Adrenal gland (tissue), 12 donors: ENCODE measurements around the gene RASL10B. TPM values are rescaled to one million over a fixed set of nuclear protein-coding genes. Genes with fewer than 3 reads are reported as not detected.

Experiments used
- polyA plus RNA-seq, 3 donors: library from polyadenylated mRNA; stranded (reverse); fragments of 200-250 nt in 2 of 3; fragments of 350-450 nt in 1 of 3; fragmentation: Illumina TruSeq in 1 of 3; extraction: RNeasy Lipid Tissue Mini Kit (QIAGEN cat#74804) in 1 of 3; gene quantifications; one replicate each; pipeline ENCODE4 v1.2.3, GENCODE V29; 2013 to 2014
- total RNA-seq, 9 donors: library from RNA; depleted of rRNA in 4 of 9; stranded (reverse); fragments of >200 nt in 4 of 9; fragments of 120-200 nt in 1 of 9; fragmentation: NEBNext Ultra II Directional in 1 of 9; extraction: Animal tissue kit (Norgen Biotek cat#: 25700) in 1 of 9; gene quantifications; one replicate each; pipeline versions ENCODE4 v1.1.0 to v1.2.4, GENCODE V29; 2013 to 2023
- donor health status: healthy with polysubstance abuse.
- donor health status: Bipolar disorder and iron deficiency.
- donor health status: DM: yes; HTN: yes; CAD: no.
- donor health status: DM: no; HTN: no; CAD: no.
- donor health status: DM: no; HTN: no; CAD: no.
- donor health status: DM: yes; HTN: yes; CAD: no.

The RASL10B gene
- total and polyA plus RNA-seq, 12 donors: 1.1 to 8.1 (median 2.1) TPM

Other genes with a start within 250 kb of the RASL10B start
- gene SLFN12L, start 194.0 kb upstream of the RASL10B start, total RNA-seq: 1 to 10 TPM in 1 of 9 donors, under 1 TPM in 7, not detected in 1; 0.17 to 2.0 (median 0.52) TPM
- gene SLFN12L, start 194.0 kb upstream of the RASL10B start, polyA plus RNA-seq: under 1 TPM; 0.13 to 0.59 (median 0.32) TPM
- under 1 TPM in 1 of 9 donors, not detected in 8; 0.39 TPM for gene SLFN14, start 170.8 kb upstream of the RASL10B start, total RNA-seq
- gene SLFN14, start 170.8 kb upstream of the RASL10B start, polyA plus RNA-seq: not detected
- 10 to 100 TPM in 6 of 9 donors, 1 to 10 TPM in 3; 8.9 to 16.3 (median 12.7) TPM for gene PEX12, start 153.1 kb upstream of the RASL10B start, total RNA-seq
- gene PEX12, start 153.1 kb upstream of the RASL10B start, polyA plus RNA-seq: 10 to 100 TPM in 1 of 3 donors, 1 to 10 TPM in 2; 4.2 to 18.5 (median 4.7) TPM
- 100 to 1,000 TPM in 4 of 9 donors, 10 to 100 TPM in 5; 62.4 to 167 (median 79.9) TPM for gene AP2B1, start 144.3 kb upstream of the RASL10B start, total RNA-seq
- gene AP2B1, start 144.3 kb upstream of the RASL10B start, polyA plus RNA-seq: 100 to 1,000 TPM in 1 of 3 donors, 10 to 100 TPM in 2; 23.4 to 104 (median 50.5) TPM
- gene GAS2L2, start 21.6 kb downstream of the RASL10B start, total RNA-seq: under 1 TPM in 3 of 9 donors, not detected in 6; 0.06 to 0.22 (median 0.08) TPM
- under 1 TPM in 2 of 3 donors, not detected in 1; 0.08 to 0.10 TPM for gene GAS2L2, start 21.6 kb downstream of the RASL10B start, polyA plus RNA-seq
- under 1 TPM in 2 of 9 donors, not detected in 7; 0.11 to 0.83 TPM for gene C17orf50, start 29.2 kb downstream of the RASL10B start, total RNA-seq
- gene C17orf50, start 29.2 kb downstream of the RASL10B start, polyA plus RNA-seq: under 1 TPM in 2 of 3 donors, not detected in 1; 0.07 to 0.24 TPM
- gene MMP28, start 64.0 kb downstream of the RASL10B start, total RNA-seq: 10 to 100 TPM in 1 of 9 donors, 1 to 10 TPM in 7, under 1 TPM in 1; 0.67 to 11.1 (median 4.8) TPM
- gene MMP28, start 64.0 kb downstream of the RASL10B start, polyA plus RNA-seq: 1 to 10 TPM in 2 of 3 donors, under 1 TPM in 1; 0.97 to 7.4 (median 4.3) TPM
- 100 to 1,000 TPM in 4 of 9 donors, 10 to 100 TPM in 5; 27.8 to 153 (median 60.2) TPM for gene TAF15, start 77.8 kb downstream of the RASL10B start, total RNA-seq
- gene TAF15, start 77.8 kb downstream of the RASL10B start, polyA plus RNA-seq: 100 to 1,000 TPM; 143 to 213 (median 199) TPM
- not detected for gene HEATR9, start 137.3 kb downstream of the RASL10B start, total RNA-seq
- under 1 TPM; 0.03 to 0.32 (median 0.13) TPM for gene HEATR9, start 137.3 kb downstream of the RASL10B start, polyA plus RNA-seq
- gene CCL5, start 148.7 kb downstream of the RASL10B start, total RNA-seq: 10 to 100 TPM in 2 of 9 donors, 1 to 10 TPM in 6, under 1 TPM in 1; 0.83 to 10.7 (median 4.0) TPM
- 1 to 10 TPM; 5.4 to 8.8 (median 7.6) TPM for gene CCL5, start 148.7 kb downstream of the RASL10B start, polyA plus RNA-seq
- gene RDM1, start 199.1 kb downstream of the RASL10B start, total RNA-seq: 1 to 10 TPM in 1 of 9 donors, not detected in 8; 1.1 TPM
- under 1 TPM in 1 of 3 donors, not detected in 2; 0.48 TPM for gene RDM1, start 199.1 kb downstream of the RASL10B start, polyA plus RNA-seq
- gene LYZL6, start 212.1 kb downstream of the RASL10B start, total RNA-seq: not detected
- not detected for gene LYZL6, start 212.1 kb downstream of the RASL10B start, polyA plus RNA-seq
- gene CCL16, start 249.9 kb downstream of the RASL10B start, total RNA-seq: 1 to 10 TPM in 1 of 9 donors, under 1 TPM in 5, not detected in 3; 0.22 to 1.6 (median 0.57) TPM
- gene CCL16, start 249.9 kb downstream of the RASL10B start, polyA plus RNA-seq: 1 to 10 TPM in 1 of 3 donors, under 1 TPM in 2; 0.16 to 3.2 (median 0.24) TPM